ENCODE data around the gene AOPEP. TPM values are rescaled to one million over a fixed set of nuclear protein-coding genes. Genes with fewer than 3 reads are reported as not detected.
A peak's percentile ranks its signal among the peaks of the same experiment; 100 is the strongest.

AOPEP gene
- total RNA-seq, 2 donors from 2014 or later: 11.7 to 27.3 TPM

GRCh38 chr9:94798708-94799107, 72.2 kb downstream of the AOPEP start:
- H3K27ac Mint-ChIP-seq: no peak overlapping the region
- no peak for ATAC-seq
- H3K4me1 Mint-ChIP-seq (ENCODE audit: low read depth in 2 of 2): peaks cover 5 to 15% of the 10 kb centered on the region in 2 donors
- no peaks in the 10 kb centered on the region for H3K9me3 Mint-ChIP-seq
- H3K4me3 Mint-ChIP-seq: no peak overlapping the region
- no peaks in the 10 kb centered on the region for H3K27me3 Mint-ChIP-seq
- H3K36me3 Mint-ChIP-seq: no peaks in the 10 kb centered on the region
- DNase-seq (ENCODE audit: low spot score): no peak

- ATAC-seq (no peak), DNase-seq (ENCODE audit: low spot score) (no peak)
- Mint-ChIP-seq H3K36me3 (no peaks in the 10 kb centered on the region), H3K4me1 (ENCODE audit: low read depth in 2 of 2) (peaks cover 9 to 20% of the 10 kb centered on the region in 2 donors), H3K27me3 (no peaks in the 10 kb centered on the region), H3K27ac (no peak overlapping the region), H3K4me3 (no peak overlapping the region), H3K9me3 (no peaks in the 10 kb centered on the region)
Observed at GRCh38 chr9:94799578-94800264, 73.2 kb downstream of the AOPEP start.

GRCh38 chr9:94800424-94801117, 74.1 kb downstream of the AOPEP start:
- DNase-seq (ENCODE audit: low spot score) (no peak), ATAC-seq (no peak)
- Mint-ChIP-seq H3K36me3 (no peaks in the 10 kb centered on the region), H3K27me3 (no peaks in the 10 kb centered on the region), H3K9me3 (no peaks in the 10 kb centered on the region), H3K4me1 (ENCODE audit: low read depth in 2 of 2) (peaks cover 9 to 20% of the 10 kb centered on the region in 2 donors), H3K4me3 (no peak overlapping the region), H3K27ac (no peak overlapping the region)

- ATAC-seq (no peak), DNase-seq (ENCODE audit: low spot score) (no peak)
- Mint-ChIP-seq H3K4me3 (no peak overlapping the region), H3K36me3 (peaks cover 3% of the 10 kb centered on the region), H3K9me3 (no peaks in the 10 kb centered on the region), H3K27me3 (no peaks in the 10 kb centered on the region), H3K4me1 (ENCODE audit: low read depth in 2 of 2) (peaks cover 9 to 21% of the 10 kb centered on the region in 2 donors), H3K27ac (no peak overlapping the region)
Observed at GRCh38 chr9:94801234-94801633, 74.7 kb downstream of the AOPEP start.

- Mint-ChIP-seq H3K9me3 (no peaks in the 10 kb centered on the region), H3K27me3 (no peaks in the 10 kb centered on the region), H3K36me3 (peaks cover 8% of the 10 kb centered on the region), H3K4me3 (no peak overlapping the region), H3K4me1 (ENCODE audit: low read depth in 2 of 2) (peaks cover 9 to 25% of the 10 kb centered on the region in 2 donors), H3K27ac (no peak overlapping the region)
- DNase-seq (ENCODE audit: low spot score) (no peak), ATAC-seq (no peak)
Observed at GRCh38 chr9:94801681-94802080, 75.2 kb downstream of the AOPEP start.

- Mint-ChIP-seq H3K27ac (no peak overlapping the region), H3K27me3 (no peaks in the 10 kb centered on the region), H3K36me3 (peaks cover 9% of the 10 kb centered on the region), H3K4me3 (no peak overlapping the region), H3K4me1 (ENCODE audit: low read depth in 2 of 2) (peaks cover 9 to 26% of the 10 kb centered on the region in 2 donors), H3K9me3 (no peaks in the 10 kb centered on the region)
- ATAC-seq (no peak), DNase-seq (ENCODE audit: low spot score) (no peak)
Observed at GRCh38 chr9:94802251-94802650, 75.8 kb downstream of the AOPEP start.

GRCh38 chr9:94802793-94803192, 76.3 kb downstream of the AOPEP start:
- Mint-ChIP-seq H3K27me3 (no peaks in the 10 kb centered on the region), H3K27ac (no peak overlapping the region), H3K9me3 (no peaks in the 10 kb centered on the region), H3K4me3 (peak overlapping the region; percentile 61), H3K36me3 (peaks cover 9% of the 10 kb centered on the region), H3K4me1 (ENCODE audit: low read depth in 2 of 2) (peaks cover 9 to 26% of the 10 kb centered on the region in 2 donors)
- ATAC-seq (peak; percentile 57 to 92), DNase-seq (ENCODE audit: low spot score) (no peak)

GRCh38 chr9:94804316-94804715, 77.8 kb downstream of the AOPEP start:
- H3K4me1 Mint-ChIP-seq (ENCODE audit: low read depth in 2 of 2): peaks cover 9 to 26% of the 10 kb centered on the region in 2 donors
- no peaks in the 10 kb centered on the region for H3K27me3 Mint-ChIP-seq
- DNase-seq (ENCODE audit: low spot score) (no peak), ATAC-seq (no peak)
- H3K4me3 Mint-ChIP-seq: no peak overlapping the region
- no peak overlapping the region for H3K27ac Mint-ChIP-seq
- no peaks in the 10 kb centered on the region for H3K9me3 Mint-ChIP-seq
- peaks cover 9% of the 10 kb centered on the region for H3K36me3 Mint-ChIP-seq

GRCh38 chr9:94805051-94805489, 78.6 kb downstream of the AOPEP start:
- H3K36me3 Mint-ChIP-seq: peaks cover 9% of the 10 kb centered on the region
- H3K4me3 Mint-ChIP-seq: no peak overlapping the region
- DNase-seq (ENCODE audit: low spot score): no peak
- no peaks in the 10 kb centered on the region for H3K9me3 Mint-ChIP-seq
- no peak for ATAC-seq
- H3K27me3 Mint-ChIP-seq: no peaks in the 10 kb centered on the region
- peaks cover 9 to 26% of the 10 kb centered on the region in 2 donors for H3K4me1 Mint-ChIP-seq (ENCODE audit: low read depth in 2 of 2)
- no peak overlapping the region for H3K27ac Mint-ChIP-seq

- ATAC-seq (no peak), DNase-seq (ENCODE audit: low spot score) (no peak)
- Mint-ChIP-seq H3K36me3 (peaks cover 9% of the 10 kb centered on the region), H3K27me3 (no peaks in the 10 kb centered on the region), H3K27ac (no peak overlapping the region), H3K4me1 (ENCODE audit: low read depth in 2 of 2) (peaks cover 9 to 26% of the 10 kb centered on the region in 2 donors), H3K9me3 (no peaks in the 10 kb centered on the region), H3K4me3 (no peak overlapping the region)
Observed at GRCh38 chr9:94805585-94805984, 79.1 kb downstream of the AOPEP start.

- no peak for DNase-seq (ENCODE audit: low spot score)
- ATAC-seq: no peak
- no peaks in the 10 kb centered on the region for H3K9me3 Mint-ChIP-seq
- H3K27me3 Mint-ChIP-seq: no peaks in the 10 kb centered on the region
- H3K4me3 Mint-ChIP-seq: no peak overlapping the region
- H3K36me3 Mint-ChIP-seq: peaks cover 9% of the 10 kb centered on the region
- peaks cover 9 to 26% of the 10 kb centered on the region in 2 donors for H3K4me1 Mint-ChIP-seq (ENCODE audit: low read depth in 2 of 2)
- H3K27ac Mint-ChIP-seq: peak overlapping the region in 1 of 2 donors; percentile 15
Observed at GRCh38 chr9:94806307-94806893, 79.9 kb downstream of the AOPEP start.

GRCh38 chr9:94807556-94807955, 81.1 kb downstream of the AOPEP start:
- DNase-seq (ENCODE audit: low spot score): no peak
- ATAC-seq: no peak
- peaks cover 14 to 20% of the 10 kb centered on the region in 2 donors for H3K4me1 Mint-ChIP-seq (ENCODE audit: low read depth in 2 of 2)
- H3K27ac Mint-ChIP-seq: no peak overlapping the region
- peaks cover 9% of the 10 kb centered on the region for H3K36me3 Mint-ChIP-seq
- H3K9me3 Mint-ChIP-seq: no peaks in the 10 kb centered on the region
- H3K27me3 Mint-ChIP-seq: no peaks in the 10 kb centered on the region
- H3K4me3 Mint-ChIP-seq: no peak overlapping the region

GRCh38 chr9:94808926-94809700, 82.6 kb downstream of the AOPEP start:
- no peak overlapping the region for H3K4me3 Mint-ChIP-seq
- no peak for ATAC-seq
- no peaks in the 10 kb centered on the region for H3K27me3 Mint-ChIP-seq
- H3K27ac Mint-ChIP-seq: no peak overlapping the region
- H3K36me3 Mint-ChIP-seq: peaks cover 9% of the 10 kb centered on the region
- H3K4me1 Mint-ChIP-seq (ENCODE audit: low read depth in 2 of 2): peaks cover 7% of the 10 kb centered on the region in 2 donors
- no peaks in the 10 kb centered on the region for H3K9me3 Mint-ChIP-seq
- DNase-seq (ENCODE audit: low spot score): no peak

All from natural killer cell treated with Interleukin-12 subunit alpha and Interleukin-12 subunit beta and Interleukin-15 and Interleukin-18, amount 100 ng/mL, for 72 hours (primary cell).